ENCODE measurements around the gene SHMT2. TPM values are rescaled to one million over a fixed set of nuclear protein-coding genes. Genes with fewer than 3 reads are reported as not detected.

SHMT2 gene
- total and polyA plus RNA-seq, 2 of the 13 experiments (the other 11 are each of a cell fraction or from before 2014, with no cell fraction given): 181 to 393 TPM

DNA sequence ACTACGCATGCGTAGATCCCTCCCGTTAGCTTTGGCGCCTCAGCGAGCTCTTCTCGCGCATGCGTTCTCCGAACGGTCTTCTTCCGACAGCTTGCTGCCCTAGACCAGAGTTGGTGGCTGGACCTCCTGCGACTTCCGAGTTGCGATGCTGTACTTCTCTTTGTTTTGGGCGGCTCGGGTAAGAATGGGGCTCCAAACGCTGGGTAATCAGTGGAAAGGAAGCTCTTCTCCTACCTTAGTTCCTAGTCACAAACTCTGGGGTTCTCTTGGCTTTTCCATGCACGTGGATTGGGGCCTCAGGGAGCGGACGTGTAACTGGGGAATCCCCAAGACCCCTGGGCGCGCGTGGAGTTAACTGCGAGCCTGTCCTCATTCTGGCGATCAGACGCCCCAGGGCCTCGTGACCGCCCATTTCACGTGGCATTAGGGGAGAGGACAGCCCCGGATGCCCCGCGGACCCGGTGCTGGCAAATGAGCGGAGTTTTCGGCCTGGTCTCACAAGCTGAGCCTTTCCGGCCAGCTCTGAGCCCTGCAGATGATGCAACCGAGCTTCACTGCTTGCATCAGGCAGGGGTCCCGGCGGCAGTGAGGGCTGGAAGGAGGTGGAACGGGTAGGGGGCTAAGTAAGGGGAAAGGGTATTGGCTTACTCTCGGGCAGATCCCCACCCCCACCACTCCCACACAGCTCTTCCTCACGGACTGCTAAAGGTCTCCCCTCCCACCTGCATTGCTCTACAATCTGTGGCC is at the start of gene SHMT2 (continued):
- TF ChIP-seq HNRNPH1 (optimal IDR thresholded peaks at IDR 0.05; ENCODE audit: low read depth, low read length) (no peak), RFX5 (IDR thresholded peaks at IDR 0.05; ENCODE audit: low read depth, low read length) (no peak), AHR (CRISPR knock-in tag; IDR thresholded peaks at IDR 0.05) (peak; percentile 56; the same call in 1 of the 2 replicates), HNF1A (IDR thresholded peaks at IDR 0.05; ENCODE audit: low read depth) (no peak), HNF1A (CRISPR knock-in tag; IDR thresholded peaks at IDR 0.05; ENCODE audit: borderline replicate concordance) (peak; percentile 50; the same call in 1 of the 2 replicates), MAX (IDR thresholded peaks at IDR 0.05) (peak; percentile 81), PCBP1 (IDR thresholded peaks at IDR 0.05; ENCODE audit: borderline replicate concordance, low read depth, low read length) (0 out of 2 replicates have a peak, but pooled peaks have one; percentile 72), ZSCAN31 (CRISPR knock-in tag; IDR thresholded peaks at IDR 0.05; ENCODE audit: low read depth) (peak; percentile 87), ZNF781 (CRISPR knock-in tag; IDR thresholded peaks at IDR 0.05; ENCODE audit: borderline replicate concordance, not compliant biosample characterization) (peak; percentile 85), SMAD3 (CRISPR knock-in tag; IDR thresholded peaks at IDR 0.05) (no peak), NR2C2 (CRISPR knock-in tag; IDR thresholded peaks at IDR 0.05; ENCODE audit: borderline replicate concordance) (peak; percentile 56; the same call in 1 of the 2 replicates), IKZF5 (CRISPR knock-in tag; IDR thresholded peaks at IDR 0.05) (peak; percentile 55; the same call in 1 of the 2 replicates), ZNF816 (CRISPR knock-in tag; IDR thresholded peaks at IDR 0.05; ENCODE audit: borderline replicate concordance) (peak; percentile 20; the same call in 1 of the 2 replicates)
- TF ChIP-seq, protein P1, sequence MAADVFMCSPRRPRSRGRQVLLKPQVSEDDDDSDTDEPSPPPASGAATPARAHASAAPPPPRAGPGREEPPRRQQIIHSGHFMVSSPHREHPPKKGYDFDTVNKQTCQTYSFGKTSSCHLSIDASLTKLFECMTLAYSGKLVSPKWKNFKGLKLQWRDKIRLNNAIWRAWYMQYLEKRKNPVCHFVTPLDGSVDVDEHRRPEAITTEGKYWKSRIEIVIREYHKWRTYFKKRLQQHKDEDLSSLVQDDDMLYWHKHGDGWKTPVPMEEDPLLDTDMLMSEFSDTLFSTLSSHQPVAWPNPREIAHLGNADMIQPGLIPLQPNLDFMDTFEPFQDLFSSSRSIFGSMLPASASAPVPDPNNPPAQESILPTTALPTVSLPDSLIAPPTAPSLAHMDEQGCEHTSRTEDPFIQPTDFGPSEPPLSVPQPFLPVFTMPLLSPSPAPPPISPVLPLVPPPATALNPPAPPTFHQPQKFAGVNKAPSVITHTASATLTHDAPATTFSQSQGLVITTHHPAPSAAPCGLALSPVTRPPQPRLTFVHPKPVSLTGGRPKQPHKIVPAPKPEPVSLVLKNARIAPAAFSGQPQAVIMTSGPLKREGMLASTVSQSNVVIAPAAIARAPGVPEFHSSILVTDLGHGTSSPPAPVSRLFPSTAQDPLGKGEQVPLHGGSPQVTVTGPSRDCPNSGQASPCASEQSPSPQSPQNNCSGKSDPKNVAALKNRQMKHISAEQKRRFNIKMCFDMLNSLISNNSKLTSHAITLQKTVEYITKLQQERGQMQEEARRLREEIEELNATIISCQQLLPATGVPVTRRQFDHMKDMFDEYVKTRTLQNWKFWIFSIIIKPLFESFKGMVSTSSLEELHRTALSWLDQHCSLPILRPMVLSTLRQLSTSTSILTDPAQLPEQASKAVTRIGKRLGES (CRISPR knock-in tag; IDR thresholded peaks at IDR 0.05; ENCODE audit: borderline replicate concordance): no peak
- TF ChIP-seq, protein P2, sequence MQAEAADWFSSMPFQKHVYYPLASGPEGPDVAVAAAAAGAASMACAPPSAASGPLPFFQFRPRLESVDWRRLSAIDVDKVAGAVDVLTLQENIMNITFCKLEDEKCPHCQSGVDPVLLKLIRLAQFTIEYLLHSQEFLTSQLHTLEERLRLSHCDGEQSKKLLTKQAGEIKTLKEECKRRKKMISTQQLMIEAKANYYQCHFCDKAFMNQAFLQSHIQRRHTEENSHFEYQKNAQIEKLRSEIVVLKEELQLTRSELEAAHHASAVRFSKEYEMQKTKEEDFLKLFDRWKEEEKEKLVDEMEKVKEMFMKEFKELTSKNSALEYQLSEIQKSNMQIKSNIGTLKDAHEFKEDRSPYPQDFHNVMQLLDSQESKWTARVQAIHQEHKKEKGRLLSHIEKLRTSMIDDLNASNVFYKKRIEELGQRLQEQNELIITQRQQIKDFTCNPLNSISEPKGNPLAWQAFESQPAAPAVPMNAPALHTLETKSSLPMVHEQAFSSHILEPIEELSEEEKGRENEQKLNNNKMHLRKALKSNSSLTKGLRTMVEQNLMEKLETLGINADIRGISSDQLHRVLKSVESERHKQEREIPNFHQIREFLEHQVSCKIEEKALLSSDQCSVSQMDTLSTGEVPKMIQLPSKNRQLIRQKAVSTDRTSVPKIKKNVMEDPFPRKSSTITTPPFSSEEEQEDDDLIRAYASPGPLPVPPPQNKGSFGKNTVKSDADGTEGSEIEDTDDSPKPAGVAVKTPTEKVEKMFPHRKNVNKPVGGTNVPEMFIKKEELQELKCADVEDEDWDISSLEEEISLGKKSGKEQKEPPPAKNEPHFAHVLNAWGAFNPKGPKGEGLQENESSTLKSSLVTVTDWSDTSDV (CRISPR knock-in tag; IDR thresholded peaks at IDR 0.05): no peak

All from HepG2 (cell line).